ENCODE data around the gene CHD5.

GRCh38 chr1:6163973-6164617 lies 16.0 kb downstream of the CHD5 start:
- TF ChIP-seq ERG (CRISPR knock-in tag; IDR thresholded peaks at IDR 0.05) (no peak), NFYB (CRISPR knock-in tag; conservative IDR thresholded peaks at IDR 0.05; ENCODE audit: low read depth) (no peak), TP53 (CRISPR knock-in tag; IDR thresholded peaks at IDR 0.05) (no peak), ZNF281 (CRISPR knock-in tag; IDR thresholded peaks at IDR 0.05) (no peak), E2F4 (CRISPR knock-in tag; IDR thresholded peaks at IDR 0.05; ENCODE audit: borderline replicate concordance, low read depth) (no peak), SMAD4 (CRISPR knock-in tag; IDR thresholded peaks at IDR 0.05) (no peak), NR2C2 (CRISPR knock-in tag; IDR thresholded peaks at IDR 0.05) (no peak), AFF4 (CRISPR knock-in tag; IDR thresholded peaks at IDR 0.05; ENCODE audit: borderline replicate concordance) (no peak), NFE2L1 (CRISPR knock-in tag; IDR thresholded peaks at IDR 0.05) (no peak), CREM (CRISPR knock-in tag; IDR thresholded peaks at IDR 0.05) (no peak)
- TF ChIP-seq, protein P1, sequence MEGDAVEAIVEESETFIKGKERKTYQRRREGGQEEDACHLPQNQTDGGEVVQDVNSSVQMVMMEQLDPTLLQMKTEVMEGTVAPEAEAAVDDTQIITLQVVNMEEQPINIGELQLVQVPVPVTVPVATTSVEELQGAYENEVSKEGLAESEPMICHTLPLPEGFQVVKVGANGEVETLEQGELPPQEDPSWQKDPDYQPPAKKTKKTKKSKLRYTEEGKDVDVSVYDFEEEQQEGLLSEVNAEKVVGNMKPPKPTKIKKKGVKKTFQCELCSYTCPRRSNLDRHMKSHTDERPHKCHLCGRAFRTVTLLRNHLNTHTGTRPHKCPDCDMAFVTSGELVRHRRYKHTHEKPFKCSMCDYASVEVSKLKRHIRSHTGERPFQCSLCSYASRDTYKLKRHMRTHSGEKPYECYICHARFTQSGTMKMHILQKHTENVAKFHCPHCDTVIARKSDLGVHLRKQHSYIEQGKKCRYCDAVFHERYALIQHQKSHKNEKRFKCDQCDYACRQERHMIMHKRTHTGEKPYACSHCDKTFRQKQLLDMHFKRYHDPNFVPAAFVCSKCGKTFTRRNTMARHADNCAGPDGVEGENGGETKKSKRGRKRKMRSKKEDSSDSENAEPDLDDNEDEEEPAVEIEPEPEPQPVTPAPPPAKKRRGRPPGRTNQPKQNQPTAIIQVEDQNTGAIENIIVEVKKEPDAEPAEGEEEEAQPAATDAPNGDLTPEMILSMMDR (IDR thresholded peaks at IDR 0.05), result no peak
